GM12878 (cell line): ENCODE data around the gene SPSB3. TPM values are rescaled to one million over a fixed set of nuclear protein-coding genes. Genes with fewer than 3 reads are reported as not detected.
A peak's percentile ranks its signal among the peaks of the same experiment; 100 is the strongest.

ENCODE experiments used
- ATAC-seq: fragments of 200-7000 bp; cut with Tn5 transposase; 3 replicates; pipeline ENCODE4 v1.9.1; 2020; ENCODE audit warnings: mild to moderate bottlenecking, moderate library complexity
- Bru-seq: library from RNA; stranded (reverse); fragments of 400-500 nt; gene quantifications from one replicate; lab custom pipeline; 2021; lab: Mats Ljungman, UMichigan
- BruChase-seq, 2 experiments: library from RNA; stranded (reverse); fragments of 400-500 nt; gene quantifications; one replicate each; lab custom pipeline; 2021; lab: Mats Ljungman, UMichigan
- BruUV-seq: library from RNA; stranded (reverse); fragments of 400-500 nt; replicated peaks from 2 replicates; lab custom pipeline; 2021; lab: Mats Ljungman, UMichigan
- CTCF ChIA-PET: fragments of 300-600 bp; sonication (Branson Sonifier 250); formaldehyde crosslinking; extraction: SDS; loops from one replicate; lab custom pipeline; 2021; ENCODE audit warnings: inconsistent platforms; lab: Yijun Ruan, JAX
- POLR2A ChIA-PET: fragments of 350-600 bp; formaldehyde crosslinking; extraction: SDS; loops from one replicate; lab custom pipeline; 2021; ENCODE audit warnings: inconsistent platforms; lab: Charles Lee
- RAD21 ChIA-PET: fragments of 300-600 bp; sonication (Branson Sonifier 250); formaldehyde crosslinking; loops from one replicate; lab custom pipeline; 2023; ENCODE audit warnings: antibody characterized with exemption; ENCODE audit not compliant: unreplicated experiment; lab: Charles Lee
- SMC1A ChIA-PET: fragments of 300-600 bp; sonication (Branson Sonifier 250); formaldehyde crosslinking; loops from one replicate; lab custom pipeline; 2023; ENCODE audit not compliant: unreplicated experiment, uncharacterized antibody; lab: Charles Lee
- DNase-seq: peaks from one replicate; pipeline ENCODE4 v3.0.0-alpha.2; 2011; ENCODE audit warnings: low read depth, low spot score
- FAIRE-seq: peaks from 3 replicates; lab custom pipeline; 2011; peaks lifted over from hg19 to GRCh38; lab: Jason Lieb, UNC
- H2AFZ ChIP-seq: 2 replicates; pipeline ENCODE4 v1.6.0; 2011; ENCODE audit warnings: low read depth, low read length, control low read depth; ENCODE audit not compliant: control insufficient read depth
- H3K27ac ChIP-seq: 2 replicates; pipeline ENCODE4 v1.5.1; 2011; ENCODE audit warnings: control low read depth; ENCODE audit not compliant: control insufficient read depth, insufficient read depth
- H3K27me3 ChIP-seq, 2 experiments: replicated peaks in 1 of 2; 2 replicates each; pipeline versions ENCODE4 v1.6.0 to v1.6.1; 2011; ENCODE audit warnings: low read length in 1 of 2; ENCODE audit not compliant: control insufficient read depth in 2 of 2, insufficient read depth in 2 of 2
- H3K36me3 ChIP-seq, 2 experiments: 2 replicates each; pipeline ENCODE4 v1.5.1; 2011; ENCODE audit warnings: low read length in 1 of 2; ENCODE audit not compliant: control insufficient read depth in 2 of 2, insufficient read depth in 2 of 2
- H3K4me1 ChIP-seq: 2 replicates; pipeline ENCODE4 v1.6.1; 2011; ENCODE audit warnings: mild to moderate bottlenecking, low read length, moderate library complexity, mixed read lengths; ENCODE audit not compliant: control insufficient read depth, insufficient read depth
- H3K4me2 ChIP-seq: 2 replicates; pipeline ENCODE4 v1.6.0; 2011; ENCODE audit warnings: control low read depth; ENCODE audit not compliant: control insufficient read depth, insufficient read depth
- H3K4me3 ChIP-seq: fragments of 200-600 bp; sonication (generic); 2 replicates; pipeline ENCODE4 v1.5.1; 2016
- H3K79me2 ChIP-seq: 2 replicates; pipeline ENCODE4 v1.6.0; 2011; ENCODE audit warnings: low read length; ENCODE audit not compliant: control insufficient read depth, insufficient read depth
- H3K9ac ChIP-seq: 2 replicates; pipeline ENCODE4 v1.8.0; 2011; ENCODE audit warnings: low read length, control low read depth, mixed read lengths; ENCODE audit not compliant: control insufficient read depth, insufficient read depth
- H3K9me3 ChIP-seq: replicated peaks from 3 replicates; pipeline ENCODE4 v1.5.1; 2011; ENCODE audit warnings: mild to moderate bottlenecking, low read length; ENCODE audit not compliant: control insufficient read depth, insufficient read depth
- H4K20me1 ChIP-seq: 2 replicates; pipeline ENCODE4 v1.6.0; 2011; ENCODE audit not compliant: control insufficient read depth, insufficient read depth
- ASH2L ChIP-seq: fragments of 300-600, 200-600 bp; sonication (generic); IDR thresholded peaks from 2 replicates; pipeline ENCODE4 v1.6.1; 2017; ENCODE audit warnings: low read depth, mild to moderate bottlenecking, borderline replicate concordance
- EED ChIP-seq: sonication (generic); IDR thresholded peaks from 2 replicates; pipeline ENCODE4 v1.6.1; 2016; ENCODE audit warnings: antibody characterized with exemption, low read depth
- HDAC6 ChIP-seq: fragments of 200-600 bp; sonication (generic); IDR thresholded peaks from one replicate; pipeline ENCODE4 v1.8.0; 2017; ENCODE audit warnings: antibody characterized with exemption; ENCODE audit not compliant: unreplicated experiment
- JUNB ChIP-seq: IDR thresholded peaks from 2 replicates; pipeline ENCODE4 v1.6.1; 2016; ENCODE audit warnings: antibody characterized with exemption, mild to moderate bottlenecking
- NBN ChIP-seq: fragments of 450-650 bp; IDR thresholded peaks from 2 replicates; pipeline ENCODE4 v1.6.1; 2016
- NFYB ChIP-seq: IDR thresholded peaks from 2 replicates; pipeline ENCODE4 v1.6.1; 2011; ENCODE audit warnings: low read depth, mild to moderate bottlenecking, low read length, improper control_type of control experiment, moderate library complexity; ENCODE audit not compliant: insufficient read depth
- NR2F1 ChIP-seq: fragments of 450-650 bp; conservative IDR thresholded peaks from 2 replicates; pipeline ENCODE4 v1.6.1; 2017; ENCODE audit warnings: mild to moderate bottlenecking
- PAX5 ChIP-seq: IDR thresholded peaks from 2 replicates; pipeline ENCODE4 v1.6.1; 2011; ENCODE audit warnings: low read depth, low read length, borderline replicate concordance
- PML ChIP-seq: IDR thresholded peaks from 2 replicates; pipeline ENCODE4 v1.6.1; 2012; ENCODE audit warnings: low read length, inconsistent platforms
- SP1 ChIP-seq: IDR thresholded peaks from one replicate; pipeline ENCODE4 v1.6.1; 2011; ENCODE audit warnings: low read depth, low read length
- STAT3 ChIP-seq: IDR thresholded peaks from 2 replicates; pipeline ENCODE4 v1.6.1; 2011; ENCODE audit warnings: low read depth, low read length, improper control_type of control experiment
- WGBS: methylation state at CpG from one replicate; pipeline ENCODE4 v1.1.6; 2016; ENCODE audit warnings: low lambda C conversion rate; ENCODE audit not compliant: insufficient replicate concordance, insufficient coverage; ENCODE audit errors: missing lambda C conversion rate; 5-methylcytosine and 5-hydroxymethylcytosine counted together
- in situ Hi-C: fragments of 300-500 bp; cut with MboI; formaldehyde crosslinking; loops from 9 replicates; pipeline ENCODE4 v1.14.3; 2018; ENCODE audit warnings: mixed read lengths
- intact Hi-C: fragments of 100-400 bp; cut with micrococcal nuclease; formaldehyde crosslinking; loops from one replicate; pipeline ENCODE4 v1.14.2; 2022; ENCODE audit not compliant: unreplicated experiment
- long read RNA-seq, 2 experiments: library from polyadenylated mRNA; unstranded; transcript quantifications; one replicate each; pipeline ENCODE4 v2.0.0, GENCODE V29; 2019 to 2020
- polyA minus RNA-seq, 3 experiments: library from RNA; depleted of rRNA, polyadenylated mRNA; stranded (reverse); fragments of >200 nt; gene quantifications; 2 replicates each; pipeline ENCODE4 v1.2.3, GENCODE V29; 2011
- polyA plus RNA-seq, 11 experiments: library from polyadenylated mRNA; depleted of rRNA in 4 of 11; unstranded in 6 of 11; stranded (reverse) in 5 of 11; fragments of >200 nt; fragmentation: Nextera tagmentation in 4 of 11; fragmentation: Illumina TruSeq in 1 of 11; extraction: Ambion mirVana in 4 of 11; extraction: Trizol in 1 of 11; gene quantifications; 1 replicate in 1 of 11; 2 replicates in 10 of 11; pipeline versions ENCODE4 v1.2.1 to v1.2.3, GENCODE V29; 2011 to 2016; ENCODE audit warnings: inconsistent platforms in 2 of 11, missing spikeins in 2 of 11, low read depth in 1 of 11
- total RNA-seq, 4 experiments: library from RNA; depleted of rRNA in 3 of 4; stranded (reverse); fragments of >200 nt in 3 of 4; fragmentation: Illumina TruSeq in 1 of 4; extraction: Trizol in 1 of 4; gene quantifications; 2 replicates each; pipeline versions ENCODE4 v1.2.1 to v1.2.3, GENCODE V29; 2013 to 2021
- TF ChIP-seq, protein P1 (sequence below): fragments of 150-350 bp; IDR thresholded peaks from 2 replicates; pipeline ENCODE4 v1.6.1; 2014; ENCODE audit warnings: mild to moderate bottlenecking, low read depth, low read length
- TF ChIP-seq, protein P2 (sequence below): IDR thresholded peaks from 2 replicates; pipeline ENCODE4 v1.6.1; 2012; ENCODE audit warnings: low read depth, low read length, improper control_type of control experiment

Gene SPSB3
- 28.8 and 39.6 TPM in 2 replicates for total RNA-seq (2013; cell fraction: nucleolus; rRNA removed)
- total RNA-seq (2014; rRNA removed), result 22.2 and 26.2 TPM in 2 replicates
- 4.4 and 5.5 TPM in 2 replicates for total RNA-seq (2014; rRNA removed; fragmentation: Illumina TruSeq; extraction: Trizol)
- total RNA-seq (2021), result 18.3 and 18.5 TPM in 2 replicates
- polyA plus RNA-seq (2011; ENCODE audit: low read depth), result 6.5 TPM
- 4.7 and 9.7 TPM in 2 replicates for polyA plus RNA-seq (2011; rRNA removed)
- 18.5 and 28.3 TPM in 2 replicates for polyA plus RNA-seq (2011; cell fraction: cytosol; rRNA removed)
- 87.6 and 94.0 TPM in 2 replicates for polyA plus RNA-seq (2011; cell fraction: nucleus; rRNA removed)
- polyA plus RNA-seq (2012), result 19.6 and 21.3 TPM in 2 replicates
- 0.97 and 2.8 TPM in 2 replicates for polyA plus RNA-seq (2014; fragmentation: Illumina TruSeq; extraction: Trizol)
- polyA plus RNA-seq (2014; fragmentation: Nextera tagmentation; extraction: Ambion mirVana), result 1 to 10 TPM in 1 of 2 experiments, under 1 TPM in 1; 0.31 to 1.5 TPM
- 26.9 and 32.4 TPM in 2 replicates for polyA plus RNA-seq (2014; rRNA removed)
- polyA plus RNA-seq (2016; fragmentation: Nextera tagmentation; extraction: Ambion mirVana), result 10 to 100 TPM; 25.3 to 26.1 TPM
- 5.9 and 9.0 TPM in 2 replicates for polyA minus RNA-seq (2011; rRNA and poly(A)+ RNA removed)
- polyA minus RNA-seq (2011; cell fraction: cytosol; rRNA and poly(A)+ RNA removed), result 4.8 and 5.2 TPM in 2 replicates
- polyA minus RNA-seq (2011; cell fraction: nucleus; rRNA and poly(A)+ RNA removed), result 5.7 and 13.8 TPM in 2 replicates
- percentile 65 among the genes with signal in this experiment for Bru-seq, nascent RNA
- percentile 73 among the genes with signal in this experiment for BruChase-seq, experiment 1, labeled RNA remaining after a 6-hour chase
- percentile 75 among the genes with signal in this experiment for BruChase-seq, experiment 2, labeled RNA remaining after a 2-hour chase
- long read RNA-seq, experiment 1, transcript SPSB3-208 (7 exons, 1,784 nt), result major isoform, 16 of 22 reads
- long read RNA-seq, experiment 1, partial matches to known transcripts, result 0 of 22 reads
- long read RNA-seq, experiment 1, other reads (novel, unspliced or antisense), result 1 of 22 reads
- long read RNA-seq, experiment 2, transcript SPSB3-208 (7 exons, 1,784 nt), result major isoform, 6 of 9 reads
- long read RNA-seq, experiment 2, partial matches to known transcripts, result 0 of 9 reads
- long read RNA-seq, experiment 2, other reads (novel, unspliced or antisense), result 1 of 9 reads

DNA sequence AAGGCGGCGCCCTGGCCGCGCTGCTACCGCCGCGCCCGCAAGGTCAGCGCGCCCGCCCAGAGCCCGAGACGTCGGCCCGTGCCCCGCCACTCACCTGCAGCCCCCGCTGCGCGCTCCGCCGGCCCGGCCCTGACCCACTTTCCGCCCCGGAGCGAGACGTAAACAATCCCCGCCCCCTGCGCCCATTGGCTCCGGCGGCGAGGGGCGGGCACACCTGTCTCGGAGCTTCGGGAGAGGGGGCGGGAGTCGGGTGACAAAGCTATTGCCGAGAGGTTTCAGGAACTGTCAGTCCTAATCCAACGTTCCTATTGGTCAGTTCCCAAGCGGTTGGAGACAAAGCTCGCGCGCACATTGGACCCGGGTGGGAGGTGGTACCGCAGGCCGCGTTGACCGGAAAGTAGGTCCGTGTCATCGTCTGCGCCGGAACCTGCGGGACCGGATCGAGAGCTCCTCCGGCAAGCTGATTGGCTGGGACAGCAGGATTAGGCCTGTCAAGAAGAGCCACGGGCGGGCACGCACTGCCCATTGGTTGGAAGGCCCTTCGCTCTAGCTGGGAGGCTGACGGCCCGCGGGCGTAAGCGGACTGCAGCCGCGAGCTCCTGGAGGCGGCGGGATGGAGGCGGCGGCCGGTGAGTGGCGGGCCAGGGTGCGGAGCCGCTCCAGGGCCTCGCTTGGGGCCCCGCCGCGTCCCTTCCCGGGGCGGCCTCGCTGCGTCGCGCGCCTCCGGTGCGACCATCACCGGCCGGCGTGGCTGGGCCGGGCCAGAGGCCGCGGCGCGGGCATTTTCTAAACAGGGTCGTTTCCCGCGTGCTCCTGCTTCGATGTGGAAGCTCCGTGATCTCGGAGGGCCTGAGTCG is at the start of gene SPSB3, which contains the start of gene NUBP2:
TSS of gene SPSB3 (minus strand) at position 164 of the 857 bp plus-strand sequence. CDS start 1,088 bp downstream, outside the sequence.
TSS of gene NUBP2 (plus strand) at position 553 of the 857 bp plus-strand sequence. CDS start at position 614, 61 bp downstream.
- SMC1A ChIA-PET, result interaction anchor here (0.7 to 1.5 kb wide), 5 partner anchors 10 to 373 kb away, joined by 3 to 4 read pairs (median 3); partner anchors contain the start of genes EME2, MRPS34, NME3 and TRAF7
- POLR2A ChIA-PET, result interaction anchor here (0.6 to 2.5 kb wide), 10 partner anchors 11 to 189 kb away, joined by 3 to 39 read pairs (median 7); partner anchors contain the start of genes EME2, FAHD1, HAGH and JPT2
- no peaks in the 10 kb centered on the region for H3K27me3 ChIP-seq
- ATAC-seq, result peak; percentile 96
- under 1% methylated on average over 90 of the region's 102 CpGs for WGBS
- no peaks in the 10 kb centered on the region for H4K20me1 ChIP-seq
- RAD21 ChIA-PET, result interaction anchor here (0.7 to 1.4 kb wide), 11 partner anchors 11 to 362 kb away, joined by 3 to 22 read pairs (median 4); partner anchors contain the start of genes EME2, JPT2, MAPK8IP3 and MRPS34
- peak within 1 kb of the TSS; percentile 77 for H3K4me2 ChIP-seq
- DNase-seq, result peak; percentile 100
- intact Hi-C loops (loop anchor here (2.0 kb wide), 2 partner anchors 44 to 362 kb away; partner anchors contain the start of genes FAHD1, HAGH and UQCC4), in situ Hi-C loops (no loop called here)
- H3K4me1 ChIP-seq, result peaks cover 6% of the 10 kb centered on the region; the same call in 1 of the 2 replicates
- CTCF ChIA-PET, result interaction anchor here (0.7 to 1.6 kb wide), 10 partner anchors 9 to 628 kb away, joined by 3 to 12 read pairs (median 4); partner anchors contain the start of genes EME2, FAHD1, JPT2 and MAPK8IP3
- peak within 1 kb of the TSS; percentile 94 for H3K4me3 ChIP-seq
- H3K9ac ChIP-seq, result peak within 1 kb of the TSS; percentile 89
- H2AFZ ChIP-seq, result peak within 1 kb of the TSS; percentile 23
- peaks cover 15% of the 10 kb centered on the region for H3K79me2 ChIP-seq
- H3K27ac ChIP-seq, result peak within 1 kb of the TSS; percentile 68
- no peaks in the 10 kb centered on the region for H3K9me3 ChIP-seq
- FAIRE-seq, result peak; percentile 100
- peaks cover 4 to 8% of the 10 kb centered on the region in 2 experiments; a peak in 3 of 4 replicates for H3K36me3 ChIP-seq
- BruUV-seq, result no TSS peak
- TF ChIP-seq STAT3, result no peak
- TF ChIP-seq, protein P1, sequence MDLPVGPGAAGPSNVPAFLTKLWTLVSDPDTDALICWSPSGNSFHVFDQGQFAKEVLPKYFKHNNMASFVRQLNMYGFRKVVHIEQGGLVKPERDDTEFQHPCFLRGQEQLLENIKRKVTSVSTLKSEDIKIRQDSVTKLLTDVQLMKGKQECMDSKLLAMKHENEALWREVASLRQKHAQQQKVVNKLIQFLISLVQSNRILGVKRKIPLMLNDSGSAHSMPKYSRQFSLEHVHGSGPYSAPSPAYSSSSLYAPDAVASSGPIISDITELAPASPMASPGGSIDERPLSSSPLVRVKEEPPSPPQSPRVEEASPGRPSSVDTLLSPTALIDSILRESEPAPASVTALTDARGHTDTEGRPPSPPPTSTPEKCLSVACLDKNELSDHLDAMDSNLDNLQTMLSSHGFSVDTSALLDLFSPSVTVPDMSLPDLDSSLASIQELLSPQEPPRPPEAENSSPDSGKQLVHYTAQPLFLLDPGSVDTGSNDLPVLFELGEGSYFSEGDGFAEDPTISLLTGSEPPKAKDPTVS, result no peak
- no peak for TF ChIP-seq PAX5
- TF ChIP-seq JUNB, result no peak
- no peak for TF ChIP-seq HDAC6
- TF ChIP-seq, protein P2, sequence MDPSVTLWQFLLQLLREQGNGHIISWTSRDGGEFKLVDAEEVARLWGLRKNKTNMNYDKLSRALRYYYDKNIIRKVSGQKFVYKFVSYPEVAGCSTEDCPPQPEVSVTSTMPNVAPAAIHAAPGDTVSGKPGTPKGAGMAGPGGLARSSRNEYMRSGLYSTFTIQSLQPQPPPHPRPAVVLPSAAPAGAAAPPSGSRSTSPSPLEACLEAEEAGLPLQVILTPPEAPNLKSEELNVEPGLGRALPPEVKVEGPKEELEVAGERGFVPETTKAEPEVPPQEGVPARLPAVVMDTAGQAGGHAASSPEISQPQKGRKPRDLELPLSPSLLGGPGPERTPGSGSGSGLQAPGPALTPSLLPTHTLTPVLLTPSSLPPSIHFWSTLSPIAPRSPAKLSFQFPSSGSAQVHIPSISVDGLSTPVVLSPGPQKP, result peak; percentile 65; the same call in 1 of the 2 replicates
- TF ChIP-seq NFYB, result peak; percentile 99
- TF ChIP-seq PML, result no peak
- TF ChIP-seq SP1, result peak; percentile 97
- peak; percentile 59 for TF ChIP-seq NR2F1
- no peak; the same call in 1 of the 2 replicates for TF ChIP-seq ASH2L
- TF ChIP-seq EED, result no peak
- TF ChIP-seq NBN, result peak; percentile 92
